IPS-18c (cell line): ENCODE results near the gene DNAJC15.

Experiments
- H3K4me3 ChIP-seq: 2 replicates; pipeline ENCODE4 v1.7.0; 2013; ENCODE audit warnings: low read depth, mild to moderate bottlenecking, low read length, moderate library complexity; ENCODE audit not compliant: insufficient read depth
- H3K9me3 ChIP-seq: one replicate; pipeline ENCODE4 v1.6.1; 2013; ENCODE audit warnings: mild to moderate bottlenecking, low read length, moderate library complexity; ENCODE audit not compliant: control insufficient read depth, insufficient read depth

DNAJC15 gene

GRCh38 chr13:42999491-42999890 is 23.9 kb upstream of the DNAJC15 start:
- no peak overlapping the region for H3K4me3 ChIP-seq
- H3K9me3 ChIP-seq, result no peaks in the 10 kb centered on the region

- no peak overlapping the region for H3K4me3 ChIP-seq
- no peaks in the 10 kb centered on the region for H3K9me3 ChIP-seq
Measured at GRCh38 chr13:43000676-43001075, 22.7 kb upstream of the DNAJC15 start.

GRCh38 chr13:43002021-43002420 is 21.4 kb upstream of the DNAJC15 start:
- peaks cover 2% of the 10 kb centered on the region for H3K9me3 ChIP-seq
- no peak overlapping the region for H3K4me3 ChIP-seq

- Histone ChIP-seq H3K4me3 (no peak overlapping the region), H3K9me3 (peaks cover 2% of the 10 kb centered on the region)
Measured at GRCh38 chr13:43003010-43003409, 20.4 kb upstream of the DNAJC15 start.

- H3K9me3 ChIP-seq, result peaks cover 2% of the 10 kb centered on the region
- H3K4me3 ChIP-seq, result no peak overlapping the region
Measured at GRCh38 chr13:43003729-43004128, 19.7 kb upstream of the DNAJC15 start.

GRCh38 chr13:43005460-43006236 is 17.7 kb upstream of the DNAJC15 start:
- Histone ChIP-seq H3K9me3 (peaks cover 2% of the 10 kb centered on the region), H3K4me3 (no peak overlapping the region)

- H3K9me3 ChIP-seq, result peaks cover 2% of the 10 kb centered on the region
- H3K4me3 ChIP-seq, result no peak overlapping the region
Measured at GRCh38 chr13:43006893-43007631, 16.3 kb upstream of the DNAJC15 start.

GRCh38 chr13:43008596-43008995 is 14.8 kb upstream of the DNAJC15 start:
- Histone ChIP-seq H3K9me3 (peaks cover 2% of the 10 kb centered on the region), H3K4me3 (no peak overlapping the region)

- H3K4me3 ChIP-seq, result no peak overlapping the region
- peaks cover 2% of the 10 kb centered on the region for H3K9me3 ChIP-seq
Measured at GRCh38 chr13:43009506-43009905, 13.9 kb upstream of the DNAJC15 start.

GRCh38 chr13:43014162-43014561 is 9.2 kb upstream of the DNAJC15 start:
- Histone ChIP-seq H3K4me3 (no peak overlapping the region), H3K9me3 (no peaks in the 10 kb centered on the region)

- Histone ChIP-seq H3K4me3 (no peak overlapping the region), H3K9me3 (no peaks in the 10 kb centered on the region)
Measured at GRCh38 chr13:43016226-43016625, 7.2 kb upstream of the DNAJC15 start.

- no peak overlapping the region for H3K4me3 ChIP-seq
- H3K9me3 ChIP-seq, result peaks cover 2% of the 10 kb centered on the region
Measured at GRCh38 chr13:43019811-43020210, 3.6 kb upstream of the DNAJC15 start.

- no peak overlapping the region for H3K4me3 ChIP-seq
- H3K9me3 ChIP-seq, result peaks cover 2% of the 10 kb centered on the region
Measured at GRCh38 chr13:43020794-43021193, 2.6 kb upstream of the DNAJC15 start.

GRCh38 chr13:43021926-43022670 is 1.3 kb upstream of the DNAJC15 start:
- Histone ChIP-seq H3K9me3 (peaks cover 2% of the 10 kb centered on the region), H3K4me3 (no peak overlapping the region)

- Histone ChIP-seq H3K4me3 (peak overlapping the region; percentile 59; the same call in 1 of the 2 replicates), H3K9me3 (peaks cover 2% of the 10 kb centered on the region)
Measured at GRCh38 chr13:43022934-43023288, 475 bp upstream of the DNAJC15 start.

GRCh38 chr13:43026262-43026661 is 2.9 kb downstream of the DNAJC15 start:
- peaks cover 2% of the 10 kb centered on the region for H3K9me3 ChIP-seq
- no peak overlapping the region for H3K4me3 ChIP-seq

GRCh38 chr13:43030548-43030947 is 7.2 kb downstream of the DNAJC15 start:
- Histone ChIP-seq H3K9me3 (no peaks in the 10 kb centered on the region), H3K4me3 (no peak overlapping the region)

- H3K9me3 ChIP-seq, result no peaks in the 10 kb centered on the region
- no peak overlapping the region for H3K4me3 ChIP-seq
Measured at GRCh38 chr13:43031881-43032280, 8.5 kb downstream of the DNAJC15 start.
